HepG2 (cell line): ENCODE data around the gene FBXL13. TPM values are rescaled to one million over a fixed set of nuclear protein-coding genes. Genes with fewer than 3 reads are reported as not detected.

Experiments used
- BCL3 ChIP-seq: sonication (generic); formaldehyde crosslinking; IDR thresholded peaks from 2 replicates; pipeline ENCODE4 v1.5.1; 2020; ENCODE audit warnings: mild to moderate bottlenecking, missing genetic modification reagents, moderate library complexity
- GABPB1 ChIP-seq: IDR thresholded peaks from 2 replicates; pipeline ENCODE4 v1.6.1; 2016; ENCODE audit warnings: mild to moderate bottlenecking, missing genetic modification reagents, moderate library complexity, missing compliant biosample characterization
- HCFC1 ChIP-seq: fragments of 150-350 bp; IDR thresholded peaks from 2 replicates; pipeline ENCODE4 v1.6.1; 2014; ENCODE audit warnings: low read depth, low read length
- HDAC1 ChIP-seq: sonication (generic); formaldehyde crosslinking; IDR thresholded peaks from 2 replicates; pipeline ENCODE4 v1.5.1; 2020; ENCODE audit warnings: mild to moderate bottlenecking, missing genetic modification reagents
- KMT2A ChIP-seq: sonication (generic); formaldehyde crosslinking; IDR thresholded peaks from 2 replicates; pipeline ENCODE4 v1.4.0; 2020; ENCODE audit warnings: missing genetic modification reagents
- PAXIP1 ChIP-seq: sonication (generic); formaldehyde crosslinking; conservative IDR thresholded peaks from 2 replicates; pipeline ENCODE4 v1.4.0; 2020; ENCODE audit warnings: mild to moderate bottlenecking, missing genetic modification reagents, moderate library complexity
- RAD21 ChIP-seq: fragments of 450-650 bp; formaldehyde crosslinking; IDR thresholded peaks from 2 replicates; pipeline ENCODE4 v1.5.0; 2020; ENCODE audit warnings: mild to moderate bottlenecking
- SOX13 ChIP-seq, 3 experiments: fragments of 450-650 bp in 1 of 3; sonication (generic) in 1 of 3; formaldehyde crosslinking in 1 of 3; IDR thresholded peaks in 2 of 3; conservative IDR thresholded peaks in 1 of 3; 2 replicates each; pipeline versions ENCODE4 v1.5.0 to v1.6.1; 2016 to 2020; ENCODE audit warnings: antibody characterized with exemption in 1 of 3, mild to moderate bottlenecking in 1 of 3, missing compliant biosample characterization in 1 of 3, missing genetic modification reagents in 1 of 3, moderate library complexity in 1 of 3
- ZNF101 ChIP-seq: sonication (generic); formaldehyde crosslinking; IDR thresholded peaks from 2 replicates; pipeline ENCODE4 v1.4.0; 2020; ENCODE audit warnings: mild to moderate bottlenecking, low read depth, missing genetic modification reagents, borderline replicate concordance
- ZNF331 ChIP-seq: sonication (generic); formaldehyde crosslinking; IDR thresholded peaks from 2 replicates; pipeline ENCODE4 v1.4.0; 2020; ENCODE audit warnings: missing genetic modification reagents
- ZNF335 ChIP-seq: sonication (generic); formaldehyde crosslinking; IDR thresholded peaks from 2 replicates; pipeline ENCODE4 v1.4.0; 2020; ENCODE audit warnings: missing genetic modification reagents
- ZNF646 ChIP-seq: sonication (generic); formaldehyde crosslinking; IDR thresholded peaks from 2 replicates; pipeline ENCODE4 v1.9.0; 2021; ENCODE audit warnings: mild to moderate bottlenecking, missing genetic modification reagents
- ZNF75D ChIP-seq: sonication (generic); formaldehyde crosslinking; IDR thresholded peaks from 2 replicates; pipeline ENCODE4 v1.8.1; 2023; ENCODE audit warnings: missing genetic modification reagents, mild to moderate bottlenecking, borderline replicate concordance
- ZNF83 ChIP-seq: sonication (generic); formaldehyde crosslinking; IDR thresholded peaks from 2 replicates; pipeline ENCODE4 v1.4.0; 2020; ENCODE audit warnings: missing genetic modification reagents, mild to moderate bottlenecking, borderline replicate concordance
- polyA plus RNA-seq, 8 experiments: library from polyadenylated mRNA; depleted of rRNA in 3 of 8; stranded (reverse) in 7 of 8; unstranded in 1 of 8; fragments of >200 nt; fragmentation: Illumina TruSeq in 4 of 8; extraction: Trizol in 4 of 8; gene quantifications; 2 replicates each; pipeline versions ENCODE4 v1.2.1 to v1.2.3, GENCODE V29; 2011 to 2016; ENCODE audit warnings: low read depth in 4 of 8, missing spikeins in 1 of 8, mixed read lengths in 1 of 8; ENCODE audit not compliant: insufficient read depth in 1 of 8
- total RNA-seq, 5 experiments: library from RNA; depleted of rRNA; stranded (reverse); fragments of >200 nt; fragmentation: Illumina TruSeq; extraction: Trizol; gene quantifications; 2 replicates each; pipeline ENCODE4 v1.2.3, GENCODE V29; 2016; ENCODE audit warnings: low read depth in 1 of 5

Gene FBXL13
- total and polyA plus RNA-seq, 2 of the 13 experiments (the other 11 are each of a cell fraction or from before 2014, with no cell fraction given): 0.24 to 0.77 TPM

DNA sequence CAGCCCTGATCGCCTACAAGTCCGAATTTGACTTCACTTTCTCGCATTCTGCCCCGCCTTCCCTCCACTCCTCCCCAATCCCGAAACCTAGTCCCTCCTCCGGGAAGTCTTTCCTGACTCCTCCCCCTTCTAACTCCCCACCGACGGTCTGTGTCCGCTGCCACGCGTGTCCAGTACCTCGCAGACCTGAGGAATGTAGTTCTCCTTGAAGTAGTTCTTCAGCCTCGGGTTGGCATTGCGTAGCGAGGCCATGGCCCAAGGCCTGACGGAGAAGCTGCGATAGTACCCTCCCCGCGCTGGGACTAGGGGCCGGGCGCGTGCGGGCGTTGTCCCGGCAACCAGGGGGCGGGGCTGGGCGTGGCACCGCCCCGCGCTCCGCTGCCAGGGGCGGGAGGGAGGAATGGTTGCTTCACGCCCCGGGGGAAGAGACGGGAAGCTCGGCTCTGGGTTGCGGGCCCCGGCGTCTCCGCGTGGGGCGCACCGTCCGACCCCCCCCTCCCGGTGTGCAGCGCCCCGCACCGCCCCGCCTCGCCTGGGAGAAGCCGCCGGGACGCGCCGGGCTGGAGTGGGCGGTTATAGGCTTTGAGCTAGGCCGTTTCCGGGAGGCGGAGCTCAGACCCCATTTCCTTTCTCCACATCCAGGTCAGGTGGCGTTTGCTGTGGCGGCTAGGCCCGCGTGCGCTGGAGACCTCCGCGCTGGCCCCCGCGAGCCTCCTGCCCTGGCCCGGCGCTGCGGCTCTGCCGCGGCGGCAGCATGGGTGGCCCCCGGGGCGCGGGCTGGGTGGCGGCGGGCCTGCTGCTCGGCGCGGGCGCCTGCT, at the start of gene FBXL13, which contains the start of gene ARMC10 (continued):
- TF ChIP-seq ZNF646 (CRISPR knock-in tag): no peak
- no peak for TF ChIP-seq ZNF101 (CRISPR knock-in tag)
- TF ChIP-seq HCFC1: no peak
- TF ChIP-seq ZNF83: no peak
- 0 out of 2 replicates have a peak, but pooled peaks have one; percentile 22 for TF ChIP-seq RAD21 (CRISPR knock-in tag)
- peak; percentile 57 for TF ChIP-seq PAXIP1
- TF ChIP-seq ZNF75D (CRISPR knock-in tag): no peak
- TF ChIP-seq GABPB1 (CRISPR knock-in tag): peak; percentile 87
- peak; percentile 76; the same call in 1 of the 2 replicates for TF ChIP-seq BCL3 (CRISPR knock-in tag)
- no peak; the same call in 1 of the 2 replicates for TF ChIP-seq ZNF335 (CRISPR knock-in tag)
- TF ChIP-seq HDAC1 (CRISPR knock-in tag): peak; percentile 90
- 0 out of 2 replicates have a peak, but pooled peaks have one; percentile 29 for TF ChIP-seq ZNF331 (CRISPR knock-in tag)
- TF ChIP-seq SOX13 (IDR thresholded peaks at IDR 0.05): no peak
- TF ChIP-seq SOX13 (CRISPR knock-in tag; conservative IDR thresholded peaks at IDR 0.05 in 1 of 2, IDR thresholded peaks at IDR 0.05 in 1 of 2): peak in 1 of 2 experiments; percentile 37; a peak in 1 of 4 replicates
- TF ChIP-seq KMT2A (CRISPR knock-in tag): 0 out of 2 replicates have a peak, but pooled peaks have one; percentile 41
